AG10803 (cell line): ENCODE data around the gene ZNF613.
A peak's percentile ranks its signal among the peaks of the same experiment; 100 is the strongest.

Experiments used
- DNase-seq: peaks from one replicate; pipeline ENCODE4 v3.0.0; 2010; ENCODE audit warnings: low read depth
- H3K4me3 ChIP-seq: 2 replicates; pipeline ENCODE4 v1.5.1; 2011; ENCODE audit warnings: mild to moderate bottlenecking, low read length, control low read depth
- CTCF ChIP-seq: conservative IDR thresholded peaks from 2 replicates; pipeline ENCODE4 v1.5.1; 2011; ENCODE audit warnings: mild to moderate bottlenecking, low read length, control low read depth, inconsistent platforms

ZNF613 gene

GRCh38 chr19:51986309-51987291 lies 59.3 kb downstream of the ZNF613 start, which contains the start of gene ZNF350:
TSS of gene ZNF350 (minus strand) at chr19:51986840. CDS start at chr19:51974360, 12,480 bp downstream.
- peak within 1 kb of the TSS; percentile 92 for H3K4me3 ChIP-seq
- peak; percentile 96 for DNase-seq
- TF ChIP-seq CTCF, result no peak

- no peak overlapping the region for H3K4me3 ChIP-seq
- no peak for TF ChIP-seq CTCF
- DNase-seq, result no peak
Measured at GRCh38 chr19:51993422-51993821, 66.2 kb downstream of the ZNF613 start.

GRCh38 chr19:51994048-51994644 lies 66.9 kb downstream of the ZNF613 start:
- no peak overlapping the region for H3K4me3 ChIP-seq
- TF ChIP-seq CTCF, result no peak
- no peak for DNase-seq
